Right hindlimb (tissue), 1 donor: Measurements from ENCODE around the gene PRTFDC1.

Experiments used
- DNase-seq: peaks from one replicate; pipeline ENCODE4 v3.0.0-alpha.2; 2018

The PRTFDC1 gene

DNA sequence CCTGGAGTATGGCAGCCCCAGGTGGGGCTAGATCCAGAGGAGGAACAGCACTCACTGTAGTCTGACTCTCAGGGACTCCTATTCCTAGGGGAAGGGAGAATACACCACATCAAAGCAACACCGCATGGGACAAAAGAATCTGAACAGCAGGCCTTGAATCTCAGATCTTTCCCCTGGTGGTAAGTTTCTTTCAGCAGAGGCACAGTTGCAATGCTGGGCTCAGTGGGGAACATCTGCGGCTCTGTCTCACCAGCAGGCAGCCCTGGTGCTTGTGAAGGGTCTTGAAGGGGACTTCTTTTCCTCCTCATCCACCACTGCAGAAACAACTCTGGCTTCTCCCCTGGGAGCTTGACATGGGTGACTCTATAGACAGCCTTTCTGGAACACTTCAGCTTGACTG, 117.5 kb downstream of the PRTFDC1 start:
- no peak for DNase-seq

DNA sequence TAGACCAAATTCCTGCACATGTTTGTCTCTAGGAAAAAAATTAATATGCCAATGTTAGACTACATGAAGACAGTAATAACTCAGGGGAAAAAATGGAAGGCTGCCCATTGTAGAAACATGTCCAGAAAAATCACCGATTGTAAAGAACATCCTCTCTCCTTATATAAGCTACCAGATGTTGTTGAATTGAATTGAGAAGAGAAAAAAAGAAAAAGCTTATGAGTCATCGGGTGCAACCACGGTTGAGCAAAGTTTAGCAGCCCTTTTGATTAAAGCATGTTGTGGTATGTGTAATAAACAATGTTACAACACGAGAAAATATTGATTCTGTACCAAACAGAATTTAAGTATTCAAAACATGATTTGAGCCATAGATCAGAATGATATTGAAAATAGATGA, 126.4 kb downstream of the PRTFDC1 start:
- no peak for DNase-seq

DNA sequence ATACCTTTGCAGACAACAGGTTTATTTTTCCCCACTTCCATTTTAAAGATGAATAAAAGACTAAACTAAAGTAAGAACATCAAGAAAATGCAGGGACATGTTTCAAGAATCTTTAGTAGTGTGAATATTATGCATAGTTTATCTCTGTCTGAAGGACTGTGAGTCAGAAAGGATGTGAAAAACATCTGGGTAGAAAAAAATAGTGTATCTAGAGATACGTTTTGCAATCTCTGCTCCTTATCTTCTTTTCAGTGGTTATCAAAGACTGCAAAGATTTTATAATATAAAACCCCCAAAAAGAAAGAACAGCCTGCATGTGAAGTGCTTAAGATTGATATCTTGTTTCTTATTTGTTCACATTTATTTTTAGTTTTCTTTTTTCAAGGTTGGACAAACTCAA, 126.9 kb downstream of the PRTFDC1 start:
- DNase-seq: no peak

DNA sequence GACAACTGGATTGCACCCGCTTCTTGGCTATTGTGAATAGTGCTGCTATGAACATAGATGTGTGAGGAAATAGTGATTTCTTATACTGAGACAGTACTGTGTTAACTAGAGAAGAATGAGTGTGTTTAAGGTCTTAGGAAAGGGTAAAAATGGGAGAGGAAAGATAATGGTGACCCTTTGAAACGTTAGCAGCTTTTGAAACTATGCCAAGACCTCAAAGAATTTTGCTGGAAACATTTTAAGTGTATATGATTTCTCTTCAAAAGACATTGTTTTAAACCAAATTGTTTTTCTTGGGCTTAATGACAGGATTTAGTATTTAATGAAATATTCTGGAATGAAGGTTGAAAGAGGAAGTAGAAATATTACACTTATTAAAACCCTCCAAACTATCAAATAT, 127.9 kb downstream of the PRTFDC1 start:
- no peak for DNase-seq

DNA sequence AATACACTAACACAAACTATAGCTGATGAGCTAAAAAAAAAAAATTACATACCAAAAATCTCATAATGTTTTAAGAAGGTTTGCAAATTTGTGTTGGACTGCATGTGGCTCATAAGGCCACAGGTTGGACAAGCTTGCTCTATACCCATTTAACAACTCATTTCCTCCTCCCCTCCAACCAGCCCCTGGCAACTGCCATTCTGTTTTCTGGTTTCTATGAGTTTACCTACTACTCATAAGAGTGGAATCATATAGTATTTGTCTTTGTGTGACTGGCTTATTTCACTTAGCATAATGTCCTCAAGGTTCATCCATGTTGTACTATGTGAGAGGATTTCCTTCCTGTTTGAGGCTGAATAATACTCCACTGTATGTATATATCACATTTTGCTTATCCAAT, 128.3 kb downstream of the PRTFDC1 start:
- DNase-seq: no peak

DNA sequence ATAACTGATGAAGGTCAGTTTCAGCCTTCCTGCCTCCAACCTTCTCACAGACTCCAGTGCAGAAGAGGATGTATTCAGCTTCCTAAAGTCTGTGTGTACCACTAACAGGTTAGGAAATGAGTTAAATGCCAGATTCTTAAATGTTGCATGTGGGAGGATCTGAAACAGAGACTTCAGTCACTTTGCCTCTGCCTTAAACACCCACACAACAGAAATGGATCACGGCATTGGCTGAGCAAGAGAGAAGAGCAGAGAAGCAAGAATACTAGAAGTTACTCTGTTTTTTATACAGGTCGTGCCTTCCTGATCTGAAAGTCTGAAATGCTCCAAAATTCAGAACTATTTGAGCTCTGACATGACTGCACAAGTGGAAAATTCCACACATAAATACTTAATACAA, 129.8 kb downstream of the PRTFDC1 start:
- no peak for DNase-seq

DNA sequence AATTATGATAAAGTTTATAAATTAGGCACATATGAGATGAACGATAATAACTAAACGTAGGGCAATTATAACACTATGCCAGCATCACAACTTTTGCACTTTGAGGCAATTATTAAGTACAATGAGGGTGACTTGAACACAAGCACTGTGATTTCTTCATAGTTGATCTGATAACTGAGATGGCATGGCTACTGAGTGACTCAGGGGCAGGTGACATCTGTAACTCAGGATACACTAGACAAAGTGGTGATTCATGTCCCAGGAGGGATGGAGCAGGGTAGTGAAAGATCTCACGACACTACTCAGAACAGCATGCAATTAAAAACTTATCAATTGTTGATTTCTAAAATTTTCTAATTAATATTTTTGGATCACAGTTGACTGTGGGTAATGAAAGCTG, 130.4 kb downstream of the PRTFDC1 start:
- no peak for DNase-seq

DNA sequence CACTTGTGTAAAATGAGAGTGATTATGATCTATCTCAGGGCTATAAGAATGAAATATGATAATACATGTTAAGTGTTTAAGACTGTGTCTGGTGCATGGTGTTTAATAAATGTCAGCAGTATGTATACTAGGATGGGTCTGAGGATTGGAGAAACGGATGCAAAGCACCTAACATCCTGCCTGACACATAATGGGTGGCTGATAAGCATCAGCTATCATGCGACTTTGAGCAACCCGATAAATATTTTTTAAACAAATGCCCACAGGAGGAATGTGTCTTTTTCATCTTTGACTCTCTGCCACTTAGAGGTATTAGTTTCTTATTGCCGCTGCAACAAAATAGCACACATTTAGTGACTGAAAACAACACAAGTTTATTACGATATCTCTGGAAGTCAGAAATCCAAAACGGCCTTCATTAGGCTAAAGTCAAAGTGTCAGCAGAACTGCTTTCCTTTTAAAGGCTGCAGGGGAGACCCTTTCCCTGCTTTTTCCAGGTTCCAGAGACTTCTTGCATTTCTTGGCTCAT, 135.5 kb downstream of the PRTFDC1 start:
- no peak for DNase-seq

DNA sequence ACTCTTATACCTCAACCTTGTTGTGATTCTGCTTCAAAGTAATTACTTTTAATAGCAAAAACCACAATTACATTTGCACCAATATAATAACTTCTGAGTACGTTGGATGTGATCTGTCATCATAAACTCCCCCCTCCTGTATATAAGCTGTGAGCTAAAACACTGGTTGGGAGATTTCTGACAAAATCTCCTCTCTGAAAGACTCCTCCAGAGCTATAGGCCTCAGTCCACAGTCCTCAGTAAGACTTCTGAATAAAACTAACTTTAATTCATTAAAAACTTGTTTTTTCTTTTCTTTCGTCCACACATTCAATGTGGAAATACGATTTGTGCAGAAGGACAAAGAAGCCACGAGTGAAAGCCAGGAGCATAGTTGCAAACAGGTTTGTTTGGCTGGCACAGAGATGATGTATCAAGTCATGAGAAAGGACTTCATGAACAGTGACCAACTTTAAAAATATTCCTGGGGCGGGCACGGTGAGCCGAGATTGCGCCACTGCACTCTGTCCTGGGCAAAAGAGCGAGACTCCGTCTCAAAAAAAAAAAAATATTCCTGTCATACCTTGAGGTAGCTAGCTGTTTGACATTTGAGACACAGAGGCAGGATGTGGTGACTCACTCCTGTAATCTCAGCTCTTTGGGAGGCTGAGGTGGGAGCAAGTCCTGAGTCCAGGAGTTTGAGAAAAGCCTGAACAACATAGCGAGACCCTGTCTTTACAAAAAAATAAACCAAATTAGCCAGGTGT, 137.7 kb downstream of the PRTFDC1 start:
- DNase-seq: no peak

DNA sequence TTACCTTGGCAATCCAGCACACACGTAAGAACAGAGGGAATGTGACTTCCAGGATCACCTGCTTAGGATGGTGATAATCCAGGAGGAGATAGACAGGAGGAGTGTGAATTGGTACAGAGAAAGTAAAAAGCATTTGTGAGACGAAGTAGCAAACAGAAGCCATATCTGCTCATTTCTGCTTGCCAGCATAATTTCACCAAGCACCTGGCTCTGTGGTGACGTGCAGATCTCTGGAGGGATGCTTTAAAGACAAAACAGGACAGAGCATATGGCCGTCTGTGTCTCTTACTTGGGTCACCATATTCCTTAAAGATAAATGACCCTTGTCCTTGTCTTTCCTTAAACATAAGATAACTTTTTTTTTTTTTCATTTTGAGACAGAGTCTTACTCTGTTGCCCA, 138.6 kb downstream of the PRTFDC1 start:
- DNase-seq: no peak

DNA sequence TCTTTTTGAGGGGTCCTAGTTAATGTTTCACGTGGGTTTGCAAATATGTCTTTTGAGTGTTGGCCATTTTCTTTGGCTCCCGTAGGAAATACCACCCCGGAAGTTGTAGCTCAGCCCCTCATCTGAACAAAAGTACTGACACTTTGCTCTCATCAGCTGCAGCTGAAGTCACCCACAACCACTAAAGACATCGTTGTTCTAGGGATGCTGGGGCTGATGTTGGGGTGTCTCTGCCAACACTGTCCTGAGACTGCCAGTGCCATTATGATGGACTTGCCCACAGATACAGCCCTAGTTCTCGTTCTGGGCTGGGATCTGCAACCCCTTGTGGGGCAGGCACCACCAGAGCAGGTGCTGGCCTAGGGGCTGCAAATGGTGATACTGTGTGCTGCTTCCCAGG, 146.1 kb downstream of the PRTFDC1 start:
- DNase-seq: no peak

DNA sequence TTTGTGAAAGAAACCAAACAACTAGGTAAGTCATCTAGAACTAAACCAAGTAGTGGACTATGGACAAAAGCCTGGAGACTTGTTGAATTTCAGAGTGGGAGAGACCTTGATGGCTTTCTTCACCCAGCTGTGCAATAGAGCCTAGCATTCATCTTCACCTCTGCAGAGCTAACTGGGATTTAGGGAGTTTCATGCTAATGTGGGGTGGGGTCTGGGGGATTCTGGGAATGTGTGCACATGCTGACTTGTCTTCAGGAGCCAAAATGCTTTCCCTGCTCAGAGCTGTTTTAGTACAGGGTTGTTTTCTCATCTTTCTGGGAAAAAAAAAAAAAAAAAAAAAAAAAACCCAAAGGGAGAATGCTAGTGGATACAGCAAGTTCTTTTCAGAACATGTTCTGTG, 147.4 kb downstream of the PRTFDC1 start:
- peak; percentile 41 for DNase-seq

DNA sequence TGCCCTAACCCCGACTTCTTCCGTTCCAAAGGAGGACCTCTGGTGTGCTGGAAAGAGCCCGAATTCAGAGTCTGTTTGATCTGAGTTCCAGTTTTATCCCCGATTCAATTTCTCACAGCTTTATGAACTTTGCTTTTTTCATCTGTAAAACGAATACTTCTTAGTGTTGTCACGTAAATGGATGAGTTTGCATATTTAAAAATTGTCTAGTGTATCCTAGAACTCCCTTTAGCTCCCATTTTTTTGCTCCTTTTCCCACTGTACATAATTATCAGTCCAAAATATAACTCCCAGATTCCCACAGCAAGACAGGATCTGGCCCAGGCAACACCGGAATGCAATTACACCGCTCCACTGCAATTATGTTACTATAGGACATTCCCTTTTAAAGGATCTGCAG, 148.0 kb downstream of the PRTFDC1 start:
- no peak for DNase-seq

DNA sequence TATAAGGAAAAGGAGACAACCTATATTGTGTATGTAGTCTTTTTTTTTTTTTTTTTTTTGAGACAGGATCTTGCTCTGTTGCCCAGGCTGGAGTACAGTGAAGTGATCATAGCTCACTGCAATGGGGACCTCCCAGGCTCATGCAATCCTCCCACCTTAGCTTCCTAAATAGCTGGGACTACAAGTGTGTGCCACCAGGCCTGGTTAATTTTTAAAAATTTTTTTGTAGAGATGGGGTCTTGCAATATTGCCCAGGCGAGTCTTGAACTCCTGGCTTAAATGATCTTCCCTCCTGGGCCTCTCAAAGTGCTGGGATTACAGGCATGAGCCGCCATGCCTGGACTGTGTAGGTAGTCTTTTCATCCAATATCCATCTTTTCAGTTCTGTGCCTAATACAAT, 150.0 kb downstream of the PRTFDC1 start:
- DNase-seq: no peak

DNA sequence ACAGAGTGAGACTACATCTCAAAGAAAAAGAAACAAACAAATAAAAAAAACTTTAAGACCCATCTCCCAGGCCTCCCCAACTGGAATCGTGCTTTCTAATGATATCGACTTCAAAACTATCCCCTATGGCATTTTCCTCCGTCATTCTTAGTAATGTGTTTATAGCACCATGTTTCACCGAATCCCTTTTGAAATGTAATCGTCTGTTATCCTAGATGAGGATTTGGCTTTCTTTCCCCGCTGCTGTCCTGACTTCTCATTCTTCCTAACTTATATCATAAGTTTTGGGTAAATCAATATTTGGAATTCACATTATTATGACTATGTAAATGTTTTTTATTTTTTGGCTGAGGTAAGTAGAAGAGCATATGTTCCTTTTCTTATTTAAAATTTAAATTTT, 151.5 kb downstream of the PRTFDC1 start:
- no peak for DNase-seq
